AG10803 (cell line): Measurements from ENCODE around the gene ZDHHC6.

Source experiments
- DNase-seq: peaks from one replicate; pipeline ENCODE4 v3.0.0; 2010; ENCODE audit warnings: low read depth
- H3K4me3 ChIP-seq: 2 replicates; pipeline ENCODE4 v1.5.1; 2011; ENCODE audit warnings: mild to moderate bottlenecking, low read length, control low read depth
- CTCF ChIP-seq: conservative IDR thresholded peaks from 2 replicates; pipeline ENCODE4 v1.5.1; 2011; ENCODE audit warnings: mild to moderate bottlenecking, low read length, control low read depth, inconsistent platforms

Gene ZDHHC6

GRCh38 chr10:112429147-112429546, 17.6 kb downstream of the ZDHHC6 start:
- TF ChIP-seq CTCF: no peak
- DNase-seq: no peak

GRCh38 chr10:112426111-112426510, 20.6 kb downstream of the ZDHHC6 start:
- TF ChIP-seq CTCF: no peak
- DNase-seq: no peak

More at GRCh38 chr10:112429147-112429546, 17.6 kb downstream of the ZDHHC6 start:
- no peak overlapping the region for H3K4me3 ChIP-seq

GRCh38 chr10:112424651-112425050, 22.1 kb downstream of the ZDHHC6 start:
- no peak for TF ChIP-seq CTCF
- no peak for DNase-seq
- H3K4me3 ChIP-seq: no peak overlapping the region

More at GRCh38 chr10:112426111-112426510, 20.6 kb downstream of the ZDHHC6 start:
- no peak overlapping the region for H3K4me3 ChIP-seq

GRCh38 chr10:112421731-112422130, 25.0 kb downstream of the ZDHHC6 start:
- no peak overlapping the region for H3K4me3 ChIP-seq
- TF ChIP-seq CTCF: no peak
- no peak for DNase-seq

- no peak for DNase-seq
- TF ChIP-seq CTCF: no peak
- no peak overlapping the region for H3K4me3 ChIP-seq
These were observed 34.0 kb downstream of the ZDHHC6 start for GRCh38 chr10:112412696-112413095.

- TF ChIP-seq CTCF: no peak
- H3K4me3 ChIP-seq: no peak overlapping the region
- peak; percentile 27 for DNase-seq
These were observed 37.0 kb downstream of the ZDHHC6 start for GRCh38 chr10:112409755-112410154.

GRCh38 chr10:112409299-112409698, 37.4 kb downstream of the ZDHHC6 start:
- no peak for DNase-seq

More at GRCh38 chr10:112409299-112409698, 37.4 kb downstream of the ZDHHC6 start:
- no peak overlapping the region for H3K4me3 ChIP-seq
- TF ChIP-seq CTCF: no peak
